BJ (cell line): ENCODE measurements around the gene TNFRSF4. TPM values are rescaled to one million over a fixed set of nuclear protein-coding genes. Genes with fewer than 3 reads are reported as not detected.

Experiments used
- CTCF ChIA-PET: fragments of 350-600 bp; formaldehyde crosslinking; extraction: SDS; loops from one replicate; lab custom pipeline; 2021; ENCODE audit warnings: antibody characterized with exemption, inconsistent platforms; lab: Yijun Ruan, JAX
- POLR2A ChIA-PET: fragments of 300-600 bp; sonication (Branson Sonifier 250); formaldehyde crosslinking; extraction: SDS; loops from one replicate; lab custom pipeline; 2021; ENCODE audit warnings: antibody characterized with exemption; lab: Charles Lee
- DNase-seq: peaks from one replicate; pipeline ENCODE4 v3.0.0-alpha.2; 2011; ENCODE audit warnings: low read depth
- H3K27me3 ChIP-seq: 2 replicates; pipeline ENCODE4 v1.6.0; 2011; ENCODE audit warnings: low read length; ENCODE audit not compliant: control insufficient read depth, insufficient read depth
- H3K36me3 ChIP-seq: 2 replicates; pipeline ENCODE4 v1.5.1; 2011; ENCODE audit warnings: low read length; ENCODE audit not compliant: control insufficient read depth, insufficient read depth
- H3K4me3 ChIP-seq: 2 replicates; pipeline ENCODE4 v1.5.1; 2011; ENCODE audit warnings: low read depth, mild to moderate bottlenecking, control low read depth, low read length
- polyA plus RNA-seq: library from polyadenylated mRNA; depleted of rRNA; stranded (reverse); fragments of >200 nt; gene quantifications from 2 replicates; pipeline ENCODE4 v1.2.3, GENCODE V29; 2011
- TF ChIP-seq, protein P1 (sequence below): IDR thresholded peaks from 2 replicates; pipeline ENCODE4 v1.5.1; 2011; ENCODE audit warnings: low read depth, mild to moderate bottlenecking, control low read depth, inconsistent platforms, low read length, moderate library complexity; ENCODE audit not compliant: insufficient read depth

The TNFRSF4 gene
- polyA plus RNA-seq, 1 experiment = not detected

- Histone ChIP-seq H3K4me3 (no peak overlapping the region), H3K36me3 (no peaks in the 10 kb centered on the region), H3K27me3 (peaks cover 2% of the 10 kb centered on the region; the same call in 1 of the 2 replicates)
- ChIA-PET CTCF (no interaction called here), POLR2A (no interaction called here)
- TF ChIP-seq, protein P1, sequence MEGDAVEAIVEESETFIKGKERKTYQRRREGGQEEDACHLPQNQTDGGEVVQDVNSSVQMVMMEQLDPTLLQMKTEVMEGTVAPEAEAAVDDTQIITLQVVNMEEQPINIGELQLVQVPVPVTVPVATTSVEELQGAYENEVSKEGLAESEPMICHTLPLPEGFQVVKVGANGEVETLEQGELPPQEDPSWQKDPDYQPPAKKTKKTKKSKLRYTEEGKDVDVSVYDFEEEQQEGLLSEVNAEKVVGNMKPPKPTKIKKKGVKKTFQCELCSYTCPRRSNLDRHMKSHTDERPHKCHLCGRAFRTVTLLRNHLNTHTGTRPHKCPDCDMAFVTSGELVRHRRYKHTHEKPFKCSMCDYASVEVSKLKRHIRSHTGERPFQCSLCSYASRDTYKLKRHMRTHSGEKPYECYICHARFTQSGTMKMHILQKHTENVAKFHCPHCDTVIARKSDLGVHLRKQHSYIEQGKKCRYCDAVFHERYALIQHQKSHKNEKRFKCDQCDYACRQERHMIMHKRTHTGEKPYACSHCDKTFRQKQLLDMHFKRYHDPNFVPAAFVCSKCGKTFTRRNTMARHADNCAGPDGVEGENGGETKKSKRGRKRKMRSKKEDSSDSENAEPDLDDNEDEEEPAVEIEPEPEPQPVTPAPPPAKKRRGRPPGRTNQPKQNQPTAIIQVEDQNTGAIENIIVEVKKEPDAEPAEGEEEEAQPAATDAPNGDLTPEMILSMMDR = no peak
- no peak for DNase-seq
These were observed 6.9 kb downstream of the TNFRSF4 start for GRCh38 chr1:1206966-1207531.

DNA sequence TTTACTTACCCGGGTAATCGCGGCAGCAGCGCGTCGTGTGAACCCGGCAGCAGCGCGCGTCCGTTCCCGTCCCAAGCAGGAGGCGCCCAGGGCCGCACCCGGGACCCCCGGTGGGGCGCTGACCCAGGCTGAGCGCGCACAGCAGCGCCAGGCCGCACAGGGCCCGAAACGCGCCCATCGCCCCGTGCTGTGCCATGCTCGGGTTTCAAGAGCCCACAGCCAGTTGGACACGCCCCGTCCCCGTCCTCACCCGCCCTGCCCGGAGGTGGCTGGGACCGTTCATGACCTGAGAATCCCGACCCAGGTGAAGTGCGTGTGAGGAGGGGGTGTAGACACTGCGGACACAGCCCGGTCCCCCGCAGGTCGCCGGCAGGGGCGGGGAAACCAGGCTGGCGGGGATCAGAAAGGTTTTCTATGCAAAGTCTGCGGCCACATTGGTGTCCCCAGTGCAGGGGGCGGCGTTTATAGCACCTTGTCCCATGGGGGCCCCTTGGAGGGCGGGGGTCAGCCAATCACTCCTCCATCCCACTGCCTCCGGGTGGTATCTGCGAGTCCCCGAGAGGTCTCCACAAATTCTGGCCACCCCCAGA lies 7.5 kb downstream of the TNFRSF4 start, which contains the start of gene TNFRSF18:
Gene TNFRSF18, minus strand, starts transcription at position 217 of the 590 bp plus-strand sequence. Its CDS starts 21 bp downstream, at position 196.
- H3K36me3 ChIP-seq = no peaks in the 10 kb centered on the region
- H3K4me3 ChIP-seq = no peak within 1 kb of the TSS
- H3K27me3 ChIP-seq = peaks cover 2% of the 10 kb centered on the region; the same call in 1 of the 2 replicates
- no peak for DNase-seq
- TF ChIP-seq, protein P1 = no peak
- CTCF ChIA-PET = interaction anchor here (0.6 kb wide), 1 partner anchor 206 kb away, joined by 3 read pairs; the partner anchor contains the start of gene HES4
- POLR2A ChIA-PET = no interaction called here

DNA sequence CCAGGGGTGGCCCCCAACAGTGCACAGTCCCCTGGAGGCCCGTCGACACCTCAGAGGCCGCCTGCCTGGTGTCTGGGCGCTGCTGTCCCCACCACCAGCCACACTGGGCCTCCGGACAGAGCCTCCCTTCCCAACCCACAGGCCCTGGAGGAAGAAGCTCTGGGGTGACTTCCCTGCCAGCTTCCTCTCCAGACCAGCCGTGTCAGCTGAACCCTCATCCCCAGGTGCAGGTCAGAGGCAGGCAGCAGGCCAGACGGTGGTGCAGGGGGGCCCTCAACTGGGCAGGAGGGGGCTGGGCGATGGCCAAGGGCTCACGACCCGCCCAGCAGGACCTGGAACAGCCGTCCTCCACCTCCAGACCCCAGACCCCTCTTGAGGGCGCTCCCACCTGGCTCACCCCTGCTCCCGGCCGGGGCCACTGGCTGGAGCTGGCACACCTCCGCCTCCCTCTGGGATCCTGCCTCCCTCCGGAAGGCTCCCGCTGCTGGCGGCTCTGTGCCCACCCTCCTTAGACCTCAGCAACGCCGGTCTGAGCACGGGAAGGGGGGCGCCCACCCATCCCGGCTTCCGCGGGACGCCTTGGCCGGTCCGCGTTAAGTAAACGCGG lies 8.1 kb downstream of the TNFRSF4 start:
- H3K27me3 ChIP-seq = peaks cover 2% of the 10 kb centered on the region; the same call in 1 of the 2 replicates
- no peak overlapping the region for H3K4me3 ChIP-seq
- ChIA-PET POLR2A (no interaction called here), CTCF (interaction anchor here (0.6 to 0.7 kb wide), 2 partner anchors 24 to 206 kb away, joined by 3 read pairs; partner anchors contain the start of gene HES4)
- TF ChIP-seq, protein P1 = no peak
- no peaks in the 10 kb centered on the region for H3K36me3 ChIP-seq
- no peak for DNase-seq

DNA sequence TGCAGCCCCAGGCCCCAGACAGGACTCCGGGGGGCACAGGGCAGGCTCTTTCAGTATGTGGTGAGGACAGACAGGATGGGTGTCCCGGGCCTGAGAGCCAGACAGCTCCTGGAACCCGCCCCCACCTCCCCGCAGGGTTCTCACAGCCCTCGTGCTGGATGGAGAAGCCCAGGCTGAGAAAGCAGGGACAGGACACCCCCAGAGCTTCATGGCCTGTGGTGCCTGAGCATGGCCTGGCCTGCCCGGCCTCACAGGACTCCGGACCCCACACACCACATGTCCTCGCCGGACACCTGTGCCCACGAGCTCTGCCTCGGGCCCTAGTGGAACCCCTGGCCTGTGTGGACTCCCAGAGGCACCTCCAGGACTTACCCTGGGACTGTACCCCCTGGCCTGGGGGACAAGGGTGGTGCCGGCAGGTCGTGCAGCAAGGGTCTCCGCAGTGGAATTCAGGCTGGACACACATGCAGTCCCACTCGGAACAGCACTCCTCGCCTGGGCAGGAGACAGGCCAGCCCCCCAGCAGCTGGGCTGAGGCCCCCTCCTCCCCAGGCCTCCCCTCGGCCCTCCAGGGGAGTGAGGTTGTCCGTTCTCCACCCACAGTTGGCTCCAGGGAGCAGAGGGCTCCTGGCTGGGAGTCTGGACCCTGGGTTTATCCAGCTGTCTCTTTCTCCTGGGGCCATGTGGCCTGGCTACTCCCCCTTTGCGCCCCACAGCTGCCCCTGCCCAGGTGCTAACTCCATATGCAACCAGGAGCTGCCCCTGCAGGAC lies 8.8 kb downstream of the TNFRSF4 start:
- Histone ChIP-seq H3K4me3 (no peak overlapping the region), H3K36me3 (no peaks in the 10 kb centered on the region), H3K27me3 (peaks cover 2% of the 10 kb centered on the region; the same call in 1 of the 2 replicates)
- TF ChIP-seq, protein P1 = no peak
- POLR2A ChIA-PET = no interaction called here
- CTCF ChIA-PET = interaction anchor here (0.7 kb wide), 1 partner anchor 25 kb away, joined by 3 read pairs; no protein-coding TSS in a partner anchor
- no peak for DNase-seq
